AG10803 (cell line): Measurements from ENCODE around the gene ESRRA.

Experiments
- DNase-seq: peaks from one replicate; pipeline ENCODE4 v3.0.0; 2010; ENCODE audit warnings: low read depth
- H3K4me3 ChIP-seq: 2 replicates; pipeline ENCODE4 v1.5.1; 2011; ENCODE audit warnings: mild to moderate bottlenecking, low read length, control low read depth
- TF ChIP-seq, protein P1 (sequence below): conservative IDR thresholded peaks from 2 replicates; pipeline ENCODE4 v1.5.1; 2011; ENCODE audit warnings: mild to moderate bottlenecking, low read length, control low read depth, inconsistent platforms

ESRRA gene

GRCh38 chr11:64361659-64362058, 56.3 kb downstream of the ESRRA start:
- TF ChIP-seq, protein P1, sequence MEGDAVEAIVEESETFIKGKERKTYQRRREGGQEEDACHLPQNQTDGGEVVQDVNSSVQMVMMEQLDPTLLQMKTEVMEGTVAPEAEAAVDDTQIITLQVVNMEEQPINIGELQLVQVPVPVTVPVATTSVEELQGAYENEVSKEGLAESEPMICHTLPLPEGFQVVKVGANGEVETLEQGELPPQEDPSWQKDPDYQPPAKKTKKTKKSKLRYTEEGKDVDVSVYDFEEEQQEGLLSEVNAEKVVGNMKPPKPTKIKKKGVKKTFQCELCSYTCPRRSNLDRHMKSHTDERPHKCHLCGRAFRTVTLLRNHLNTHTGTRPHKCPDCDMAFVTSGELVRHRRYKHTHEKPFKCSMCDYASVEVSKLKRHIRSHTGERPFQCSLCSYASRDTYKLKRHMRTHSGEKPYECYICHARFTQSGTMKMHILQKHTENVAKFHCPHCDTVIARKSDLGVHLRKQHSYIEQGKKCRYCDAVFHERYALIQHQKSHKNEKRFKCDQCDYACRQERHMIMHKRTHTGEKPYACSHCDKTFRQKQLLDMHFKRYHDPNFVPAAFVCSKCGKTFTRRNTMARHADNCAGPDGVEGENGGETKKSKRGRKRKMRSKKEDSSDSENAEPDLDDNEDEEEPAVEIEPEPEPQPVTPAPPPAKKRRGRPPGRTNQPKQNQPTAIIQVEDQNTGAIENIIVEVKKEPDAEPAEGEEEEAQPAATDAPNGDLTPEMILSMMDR = no peak
- H3K4me3 ChIP-seq = no peak overlapping the region

DNA sequence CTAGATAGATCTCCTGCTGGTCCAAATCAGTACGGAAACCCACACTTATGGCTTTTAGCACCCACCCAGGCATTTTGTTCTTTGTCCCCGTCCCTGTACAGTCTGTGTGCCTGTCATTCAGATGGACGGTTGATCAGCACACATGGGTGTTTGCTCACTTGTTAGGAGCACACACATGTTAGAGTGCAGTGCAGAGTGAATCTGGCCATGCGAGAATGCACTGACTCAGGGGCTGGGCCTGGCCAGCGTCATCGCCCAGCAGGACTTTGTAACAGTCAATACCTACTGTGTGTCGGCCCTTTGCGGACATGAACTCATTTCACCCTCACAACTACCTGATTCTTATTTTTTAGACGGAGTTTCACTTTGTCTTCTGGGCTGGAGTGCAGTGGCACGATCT, 57.0 kb downstream of the ESRRA start:
- TF ChIP-seq, protein P1 = no peak
- no peak overlapping the region for H3K4me3 ChIP-seq
- DNase-seq = no peak

More at GRCh38 chr11:64361659-64362058, 56.3 kb downstream of the ESRRA start:
- no peak for DNase-seq

DNA sequence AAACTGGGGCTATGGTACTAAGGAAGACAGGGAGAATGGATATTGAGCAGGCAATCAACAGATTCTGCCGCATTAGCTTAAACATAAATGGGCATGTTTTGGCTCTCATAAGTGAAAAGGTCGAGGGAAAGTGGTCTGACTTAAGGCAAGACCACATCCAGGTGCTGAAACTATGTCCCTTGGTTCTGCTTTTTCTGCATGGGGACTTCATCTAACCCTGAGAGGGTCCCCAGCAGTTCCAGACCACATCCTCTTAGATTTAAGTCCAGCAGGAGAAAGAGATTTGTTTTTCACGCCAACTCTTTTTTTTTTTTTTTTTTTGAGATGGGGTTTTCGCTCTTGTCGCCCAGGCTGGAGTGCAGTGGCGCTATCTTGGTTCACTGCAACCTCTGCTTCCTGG, 59.1 kb downstream of the ESRRA start:
- TF ChIP-seq, protein P1 = no peak
- H3K4me3 ChIP-seq = no peak overlapping the region
- DNase-seq = no peak

DNA sequence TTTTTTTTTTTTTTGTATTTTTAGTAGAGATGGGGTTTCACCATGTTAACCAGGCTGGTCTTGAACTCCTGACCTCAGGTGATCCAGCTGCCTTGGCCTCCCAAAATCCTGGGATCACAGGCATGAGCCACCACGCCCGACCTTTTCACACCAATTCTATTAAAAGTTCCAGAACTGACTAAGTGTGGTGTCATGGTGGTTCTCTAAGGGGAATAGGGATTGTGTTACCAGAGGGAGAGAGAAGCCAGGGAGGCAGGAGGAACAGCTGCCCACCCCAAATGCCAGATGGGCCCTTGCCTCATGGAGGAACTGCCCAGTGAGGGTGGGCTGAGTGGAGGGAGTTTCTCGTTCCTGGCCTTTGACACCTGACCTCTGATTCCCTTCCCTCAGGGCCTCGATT, 59.6 kb downstream of the ESRRA start:
- TF ChIP-seq, protein P1 = no peak
- no peak for DNase-seq
- H3K4me3 ChIP-seq = no peak overlapping the region
